Naive thymus-derived CD4-positive, alpha-beta T cell (primary cell): Measurements from ENCODE around the gene PCNX1. TPM values are rescaled to one million over a fixed set of nuclear protein-coding genes. Genes with fewer than 3 reads are reported as not detected.
A peak's percentile ranks its signal among the peaks of the same experiment; 100 is the strongest.

Experiments used
- ATAC-seq: fragments of 150-1000 bp; cut with Tn5 transposase; 2 replicates; pipeline ENCODE4 v1.10.0; 2021; ENCODE audit warnings: mild to moderate bottlenecking, moderate library complexity
- CTCF ChIA-PET: fragments of 350-600 bp; sonication (Branson Sonifier 250); formaldehyde crosslinking; loops from one replicate; lab custom pipeline; 2021; ENCODE audit warnings: antibody characterized with exemption; lab: Charles Lee
- POLR2A ChIA-PET: fragments of 350-600 bp; sonication (Branson Sonifier 250); formaldehyde crosslinking; loops from one replicate; lab custom pipeline; 2021; ENCODE audit warnings: antibody characterized with exemption, inconsistent platforms; lab: Charles Lee
- DNase-seq, 9 donors: peaks; one replicate each; pipeline versions ENCODE4 v3.0.0 to v3.0.0-alpha.2; 2020 to 2022; ENCODE audit warnings: mixed read lengths in 1 of 9
- H3K27ac ChIP-seq: one replicate; pipeline ENCODE4 v1.7.0; 2013; ENCODE audit warnings: mild to moderate bottlenecking, low read depth, low read length, moderate library complexity
- H3K27me3 ChIP-seq, 2 donors: one replicate each; pipeline ENCODE4 v1.7.0; 2013; ENCODE audit warnings: low read length in 2 of 2, mild to moderate bottlenecking in 2 of 2, moderate library complexity in 2 of 2; ENCODE audit not compliant: control insufficient read depth in 2 of 2, insufficient read depth in 2 of 2
- H3K36me3 ChIP-seq, 3 experiments: 1 replicate in 2 of 3; 2 replicates in 1 of 3; pipeline ENCODE4 v1.7.0; 2013; ENCODE audit warnings: low read length in 3 of 3, mild to moderate bottlenecking in 3 of 3, moderate library complexity in 1 of 3; ENCODE audit not compliant: insufficient read depth in 3 of 3, control insufficient read depth in 2 of 3
- H3K4me1 ChIP-seq, 2 donors: one replicate each; pipeline ENCODE4 v1.7.0; 2013; ENCODE audit warnings: low read length in 2 of 2, mild to moderate bottlenecking in 2 of 2, moderate library complexity in 1 of 2; ENCODE audit not compliant: control insufficient read depth in 2 of 2, insufficient read depth in 2 of 2
- H3K4me3 ChIP-seq: 2 replicates; pipeline ENCODE4 v1.7.0; 2013; ENCODE audit warnings: mild to moderate bottlenecking, low read length
- H3K9me3 ChIP-seq, 3 experiments: 1 replicate in 2 of 3; 2 replicates in 1 of 3; pipeline ENCODE4 v1.7.0; 2013; ENCODE audit warnings: low read length in 3 of 3; ENCODE audit not compliant: control insufficient read depth in 2 of 3
- H3K27ac Mint-ChIP-seq, 9 donors: one replicate each; pipeline ENCODE4 v1.8.0; 2020 to 2022; ENCODE audit warnings: mixed read lengths in 9 of 9, mild to moderate bottlenecking in 8 of 9, moderate library complexity in 5 of 9, inconsistent platforms in 2 of 9
- H3K27me3 Mint-ChIP-seq, 5 donors: one replicate each; pipeline ENCODE4 v1.8.0; 2021 to 2022; ENCODE audit warnings: mixed read lengths in 5 of 5, mild to moderate bottlenecking in 1 of 5
- H3K36me3 Mint-ChIP-seq, 5 donors: one replicate each; pipeline ENCODE4 v1.8.0; 2020 to 2022; ENCODE audit warnings: mixed read lengths in 5 of 5, mild to moderate bottlenecking in 3 of 5, inconsistent platforms in 1 of 5
- H3K4me1 Mint-ChIP-seq, 7 donors: one replicate each; pipeline ENCODE4 v1.8.0; 2020 to 2022; ENCODE audit warnings: mixed read lengths in 7 of 7, mild to moderate bottlenecking in 3 of 7, inconsistent platforms in 1 of 7
- H3K4me3 Mint-ChIP-seq, 10 donors: one replicate each; pipeline ENCODE4 v1.8.0; 2020 to 2022; ENCODE audit warnings: mild to moderate bottlenecking in 10 of 10, mixed read lengths in 10 of 10, moderate library complexity in 6 of 10, inconsistent platforms in 2 of 10
- H3K9me3 Mint-ChIP-seq, 11 donors: one replicate each; pipeline ENCODE4 v1.8.0; 2020 to 2022; ENCODE audit warnings: mixed read lengths in 11 of 11, mild to moderate bottlenecking in 4 of 11, inconsistent platforms in 1 of 11, moderate library complexity in 1 of 11
- intact Hi-C, 2 donors: fragments of 100-400 bp; cut with micrococcal nuclease; formaldehyde crosslinking; loops; one replicate each; pipeline ENCODE4 v1.15.1; 2023
- polyA plus RNA-seq, 2 donors: library from polyadenylated mRNA; unstranded; fragments of 300-500 nt; fragmentation: Illumina TruSeq; gene quantifications; one replicate each; pipeline ENCODE4 v1.2.3, GENCODE V29; 2021
- total RNA-seq, 6 experiments: library from RNA in 5 of 6; stranded (reverse) in 5 of 6; gene quantifications; 1 replicate in 5 of 6; 2 replicates in 1 of 6; pipeline ENCODE4 v1.2.3 and lab custom pipeline; 2021 to 2026

PCNX1 gene
- total and polyA plus RNA-seq, 7 experiments from 2014 or later: 11.2 to 114 (median 111) TPM

GRCh38 chr14:71001742-71002141, 94.5 kb downstream of the PCNX1 start:
- Mint-ChIP-seq H3K36me3 (peaks cover 11 to 37% (median 24%) of the 10 kb centered on the region in 5 donors), H3K27me3 (no peaks in the 10 kb centered on the region), H3K4me3 (peak overlapping the region in 3 of 10 donors; percentile 38 to 60 (median 58)), H3K9me3 (peaks cover 0 to 3% (median 0%) of the 10 kb centered on the region in 11 donors), H3K4me1 (peaks cover 24 to 90% (median 86%) of the 10 kb centered on the region in 7 donors), H3K27ac (peak overlapping the region in 7 of 9 donors; percentile 14 to 90 (median 81))
- DNase-seq (no peak), ATAC-seq (no peak)
- ChIA-PET POLR2A (no interaction called here), CTCF (interaction anchor here (0.6 to 1.5 kb wide), 2 partner anchors 10 to 22 kb away, joined by 3 read pairs; no protein-coding TSS in a partner anchor)
- no peaks in the 10 kb centered on the region for H3K27me3 ChIP-seq
- peaks cover 59 to 64% of the 10 kb centered on the region in 2 donors for H3K4me1 ChIP-seq
- intact Hi-C loops: loop anchor here in 1 of 2 donors (2.0 kb wide), 1 partner anchor 15 kb away; no protein-coding TSS in a partner anchor
- H3K27ac ChIP-seq: peak overlapping the region; percentile 2
- H3K36me3 ChIP-seq: no peaks in the 10 kb centered on the region
- no peak overlapping the region for H3K4me3 ChIP-seq
- H3K9me3 ChIP-seq: no peaks in the 10 kb centered on the region

GRCh38 chr14:71003156-71003555, 95.9 kb downstream of the PCNX1 start:
- Histone ChIP-seq H3K4me1 (peaks cover 50 to 55% of the 10 kb centered on the region in 2 donors), H3K9me3 (no peaks in the 10 kb centered on the region), H3K27ac (no peak overlapping the region), H3K36me3 (no peaks in the 10 kb centered on the region), H3K27me3 (no peaks in the 10 kb centered on the region), H3K4me3 (no peak overlapping the region)
- CTCF ChIA-PET: interaction anchor here (1.0 kb wide), 1 partner anchor 10 kb away, joined by 3 read pairs; no protein-coding TSS in a partner anchor
- Mint-ChIP-seq H3K27me3 (no peaks in the 10 kb centered on the region), H3K9me3 (peaks cover 0 to 3% (median 0%) of the 10 kb centered on the region in 11 donors), H3K4me1 (peaks cover 21 to 83% (median 73%) of the 10 kb centered on the region in 7 donors), H3K27ac (peak overlapping the region in 4 of 9 donors; percentile 42 to 84 (median 60)), H3K36me3 (peaks cover 11 to 34% (median 19%) of the 10 kb centered on the region in 5 donors), H3K4me3 (peak overlapping the region in 4 of 10 donors; percentile 11 to 43 (median 33))
- DNase-seq: no peak
- intact Hi-C loops: loop anchor here in 1 of 2 donors (2.0 kb wide), 1 partner anchor 14 kb away; no protein-coding TSS in a partner anchor
- ATAC-seq: no peak
- POLR2A ChIA-PET: no interaction called here

GRCh38 chr14:71004481-71004880, 97.2 kb downstream of the PCNX1 start:
- peak overlapping the region in 2 of 10 donors; percentile 43 to 51 for H3K4me3 Mint-ChIP-seq
- POLR2A ChIA-PET: no interaction called here
- peaks cover 11 to 38% (median 19%) of the 10 kb centered on the region in 5 donors for H3K36me3 Mint-ChIP-seq

GRCh38 chr14:71005076-71005475, 97.8 kb downstream of the PCNX1 start:
- H3K4me1 Mint-ChIP-seq: peaks cover 13 to 80% (median 64%) of the 10 kb centered on the region in 7 donors
- Histone ChIP-seq H3K4me1 (peaks cover 38 to 45% of the 10 kb centered on the region in 2 donors), H3K27ac (no peak overlapping the region), H3K36me3 (no peaks in the 10 kb centered on the region), H3K9me3 (no peaks in the 10 kb centered on the region), H3K4me3 (no peak overlapping the region), H3K27me3 (no peaks in the 10 kb centered on the region)
- POLR2A ChIA-PET: no interaction called here
- H3K27me3 Mint-ChIP-seq: no peaks in the 10 kb centered on the region
- intact Hi-C loops: no loop called here
- no peak for ATAC-seq
- H3K36me3 Mint-ChIP-seq: peaks cover 11 to 38% (median 19%) of the 10 kb centered on the region in 5 donors
- peak overlapping the region in 3 of 10 donors; percentile 14 to 51 (median 40) for H3K4me3 Mint-ChIP-seq
- H3K9me3 Mint-ChIP-seq: peaks cover 0 to 3% (median 0%) of the 10 kb centered on the region in 11 donors
- peak overlapping the region in 4 of 9 donors; percentile 28 to 49 (median 40) for H3K27ac Mint-ChIP-seq
- no peak for DNase-seq
- CTCF ChIA-PET: no interaction called here

More at GRCh38 chr14:71004481-71004880, 97.2 kb downstream of the PCNX1 start:
- H3K4me1 Mint-ChIP-seq: peaks cover 17 to 80% (median 66%) of the 10 kb centered on the region in 7 donors
- CTCF ChIA-PET: no interaction called here
- H3K4me3 ChIP-seq: no peak overlapping the region
- H3K36me3 ChIP-seq: no peaks in the 10 kb centered on the region
- H3K9me3 Mint-ChIP-seq: peaks cover 0 to 3% (median 0%) of the 10 kb centered on the region in 11 donors
- DNase-seq (no peak), ATAC-seq (no peak)
- H3K9me3 ChIP-seq: no peaks in the 10 kb centered on the region
- H3K27ac ChIP-seq: no peak overlapping the region
- H3K27me3 Mint-ChIP-seq: no peaks in the 10 kb centered on the region
- H3K4me1 ChIP-seq: peaks cover 40 to 46% of the 10 kb centered on the region in 2 donors
- no peaks in the 10 kb centered on the region for H3K27me3 ChIP-seq
- peak overlapping the region in 4 of 9 donors; percentile 15 to 49 (median 34) for H3K27ac Mint-ChIP-seq
- intact Hi-C loops: no loop called here

GRCh38 chr14:71006200-71006563, 98.9 kb downstream of the PCNX1 start:
- Mint-ChIP-seq H3K4me1 (peaks cover 18 to 80% (median 66%) of the 10 kb centered on the region in 7 donors), H3K27ac (peak overlapping the region in 1 of 9 donors; percentile 54), H3K27me3 (no peaks in the 10 kb centered on the region), H3K9me3 (peaks cover 0 to 3% (median 0%) of the 10 kb centered on the region in 11 donors), H3K4me3 (no peak overlapping the region), H3K36me3 (peaks cover 11 to 36% (median 20%) of the 10 kb centered on the region in 5 donors)
- no peaks in the 10 kb centered on the region for H3K36me3 ChIP-seq
- H3K27ac ChIP-seq: no peak overlapping the region
- ATAC-seq (no peak), DNase-seq (no peak)
- POLR2A ChIA-PET: no interaction called here
- intact Hi-C loops: no loop called here
- no peaks in the 10 kb centered on the region for H3K27me3 ChIP-seq
- H3K4me3 ChIP-seq: no peak overlapping the region
- H3K4me1 ChIP-seq: peaks cover 37 to 39% of the 10 kb centered on the region in 2 donors
- no peaks in the 10 kb centered on the region for H3K9me3 ChIP-seq
- CTCF ChIA-PET: no interaction called here

- H3K27me3 ChIP-seq: no peaks in the 10 kb centered on the region
- Mint-ChIP-seq H3K9me3 (peaks cover 0 to 1% (median 0%) of the 10 kb centered on the region in 11 donors), H3K4me3 (peak overlapping the region in 3 of 10 donors; percentile 6 to 54 (median 36)), H3K27me3 (no peaks in the 10 kb centered on the region), H3K36me3 (peaks cover 9 to 42% (median 32%) of the 10 kb centered on the region in 5 donors), H3K27ac (peak overlapping the region in 6 of 9 donors; percentile 19 to 72 (median 48)), H3K4me1 (peaks cover 12 to 67% (median 58%) of the 10 kb centered on the region in 7 donors)
- ChIA-PET POLR2A (interaction anchor here (0.9 to 1.5 kb wide), 2 partner anchors 12 to 112 kb away, joined by 3 to 6 read pairs; no protein-coding TSS in a partner anchor), CTCF (interaction anchor here (0.8 to 1.5 kb wide), 4 partner anchors 10 to 202 kb away, joined by 3 to 7 read pairs (median 3); partner anchors contain the start of gene MAP3K9)
- H3K4me3 ChIP-seq: no peak overlapping the region
- peak in 3 of 9 donors; percentile 16 to 24 (median 21) for DNase-seq
- no peak overlapping the region for H3K27ac ChIP-seq
- peaks cover 4 to 23% (median 7%) of the 10 kb centered on the region in 3 experiments for H3K36me3 ChIP-seq
- H3K9me3 ChIP-seq: no peaks in the 10 kb centered on the region
- intact Hi-C loops: loop anchor here in 1 of 2 donors (1.0 to 5.0 kb wide), 2 partner anchors 12 to 39 kb away; no protein-coding TSS in a partner anchor
- no peak for ATAC-seq
- peaks cover 0 to 24% of the 10 kb centered on the region in 2 donors for H3K4me1 ChIP-seq
These were observed 104.2 kb downstream of the PCNX1 start for GRCh38 chr14:71011479-71011878.
